Endothelial cell of umbilical vein (primary cell): ENCODE data around the gene TTC3. TPM values are rescaled to one million over a fixed set of nuclear protein-coding genes. Genes with fewer than 3 reads are reported as not detected.

Source experiments
- BruUV-seq: library from RNA; stranded (reverse); fragments of 400-500 nt; replicated peaks from 2 replicates; lab custom pipeline; 2021; lab: Mats Ljungman, UMichigan
- CTCF ChIA-PET: fragments of 300-600, 350-600 bp; sonication (Branson Sonifier 250); formaldehyde crosslinking; loops from one replicate; lab custom pipeline; 2021; ENCODE audit warnings: antibody characterized with exemption, inconsistent platforms; lab: Charles Lee
- POLR2A ChIA-PET: fragments of 300-600, 350-600 bp; sonication (Branson Sonifier 250); formaldehyde crosslinking; loops from one replicate; lab custom pipeline; 2021; ENCODE audit warnings: antibody characterized with exemption, inconsistent platforms; lab: Charles Lee
- DNase-seq: peaks from one replicate; pipeline ENCODE4 v3.0.0-alpha.2; 2011; ENCODE audit warnings: low read depth, low spot score
- FAIRE-seq: peaks from 2 replicates; lab custom pipeline; 2011; peaks lifted over from hg19 to GRCh38; lab: Jason Lieb, UNC
- H2AFZ ChIP-seq: 2 replicates; pipeline ENCODE4 v1.6.0; 2012; ENCODE audit warnings: low read depth, low read length, control low read depth, inconsistent platforms
- H3K27ac ChIP-seq: 2 replicates; pipeline ENCODE4 v1.5.1; 2011; ENCODE audit warnings: low read depth, mild to moderate bottlenecking, control low read depth, low read length, moderate library complexity; ENCODE audit not compliant: insufficient read depth
- H3K27me3 ChIP-seq, 2 experiments: 2 replicates each; pipeline versions ENCODE4 v1.6.0 to v1.6.1; 2011; ENCODE audit warnings: low read length in 2 of 2, mixed read lengths in 1 of 2; ENCODE audit not compliant: control insufficient read depth in 2 of 2, insufficient read depth in 2 of 2
- H3K36me3 ChIP-seq, 2 experiments: 2 replicates in 1 of 2; 3 replicates in 1 of 2; pipeline ENCODE4 v1.5.1; 2011; ENCODE audit warnings: low read length in 2 of 2, mild to moderate bottlenecking in 1 of 2, moderate library complexity in 1 of 2; ENCODE audit not compliant: control insufficient read depth in 2 of 2, insufficient read depth in 2 of 2; ENCODE audit errors: extremely low read depth in 1 of 2
- H3K4me1 ChIP-seq: 3 replicates; pipeline ENCODE4 v1.5.1; 2011; ENCODE audit warnings: mild to moderate bottlenecking, low read length; ENCODE audit not compliant: control insufficient read depth, insufficient read depth; ENCODE audit errors: extremely low read depth
- H3K4me2 ChIP-seq: 2 replicates; pipeline ENCODE4 v1.6.1; 2011; ENCODE audit warnings: low read length, control low read depth, mixed read lengths; ENCODE audit not compliant: insufficient read depth
- H3K4me3 ChIP-seq, 3 experiments: fragments of 200-600 bp in 1 of 3; sonication (generic), shearing (Covaris generic) in 1 of 3; replicated peaks in 1 of 3; 2 replicates each; pipeline ENCODE4 v1.5.1; 2011 to 2016; ENCODE audit warnings: control low read depth in 3 of 3, low read length in 3 of 3, mild to moderate bottlenecking in 2 of 3, inconsistent platforms in 1 of 3, low read depth in 1 of 3, moderate library complexity in 1 of 3; ENCODE audit not compliant: insufficient read depth in 1 of 3
- H3K79me2 ChIP-seq: 2 replicates; pipeline ENCODE4 v1.6.0; 2012; ENCODE audit warnings: low read length, inconsistent platforms; ENCODE audit not compliant: control insufficient read depth, insufficient read depth
- H3K9ac ChIP-seq: replicated peaks from 2 replicates; pipeline ENCODE3; 2011; ENCODE audit warnings: low read length, control low read depth; ENCODE audit not compliant: insufficient read depth; ENCODE audit errors: extremely low read depth
- H3K9me1 ChIP-seq: replicated peaks from 3 replicates; pipeline ENCODE4 v1.6.0; 2011; ENCODE audit warnings: mild to moderate bottlenecking, low read length; ENCODE audit not compliant: control insufficient read depth, insufficient read depth; ENCODE audit errors: extremely low read depth
- H3K9me3 ChIP-seq: replicated peaks from 2 replicates; pipeline ENCODE4 v1.5.1; 2012; ENCODE audit warnings: low read length, inconsistent platforms; ENCODE audit not compliant: control insufficient read depth, insufficient read depth
- H4K20me1 ChIP-seq: replicated peaks from 2 replicates; pipeline ENCODE3; 2011; ENCODE audit warnings: mild to moderate bottlenecking, low read length; ENCODE audit not compliant: control insufficient read depth, insufficient read depth; ENCODE audit errors: extremely low read depth
- CTCF ChIP-seq, 2 donors: IDR thresholded peaks; 1 replicate in 1 of 2; 2 replicates in 1 of 2; pipeline ENCODE4 v1.5.1; 2011; ENCODE audit warnings: low read length in 2 of 2, mild to moderate bottlenecking in 2 of 2, moderate library complexity in 2 of 2, control low read depth in 1 of 2, inconsistent platforms in 1 of 2, low read depth in 1 of 2; ENCODE audit not compliant: insufficient read depth in 1 of 2; ENCODE audit errors: extremely low read depth in 1 of 2
- EZH2 ChIP-seq: IDR thresholded peaks from 2 replicates; pipeline ENCODE4 v1.6.1; 2012; ENCODE audit warnings: borderline replicate concordance, low read depth, mild to moderate bottlenecking, moderate library complexity, low read length, inconsistent platforms; ENCODE audit not compliant: severe bottlenecking
- FOS ChIP-seq: IDR thresholded peaks from 2 replicates; pipeline ENCODE4 v1.6.1; 2011; ENCODE audit warnings: mild to moderate bottlenecking, low read length, moderate library complexity, borderline replicate concordance; ENCODE audit not compliant: insufficient read depth
- GATA2 ChIP-seq: IDR thresholded peaks from 2 replicates; pipeline ENCODE4 v1.7.0; 2011; ENCODE audit warnings: low read depth, mild to moderate bottlenecking, moderate library complexity, mixed read lengths, low read length; ENCODE audit not compliant: insufficient read length, insufficient read depth
- JUN ChIP-seq: IDR thresholded peaks from 2 replicates; pipeline ENCODE4 v1.6.1; 2011; ENCODE audit warnings: borderline replicate concordance, low read depth; ENCODE audit not compliant: insufficient read length, insufficient read depth
- MAX ChIP-seq: IDR thresholded peaks from 2 replicates; pipeline ENCODE4 v1.6.1; 2011; ENCODE audit not compliant: insufficient read depth, insufficient read length
- MYC ChIP-seq: IDR thresholded peaks from one replicate; pipeline ENCODE4 v1.6.1; 2011; ENCODE audit warnings: mild to moderate bottlenecking, low read depth, low read length
- POLR2A ChIP-seq: IDR thresholded peaks from 2 replicates; pipeline ENCODE4 v1.6.1; 2012; ENCODE audit warnings: low read depth, mild to moderate bottlenecking, control low read depth, low read length
- POLR2AphosphoS5 ChIP-seq: IDR thresholded peaks from 2 replicates; pipeline ENCODE4 v1.6.1; 2012; ENCODE audit warnings: low read depth, mild to moderate bottlenecking, control low read depth, low read length, moderate library complexity; ENCODE audit not compliant: insufficient read depth
- dilution Hi-C: fragments of 300-500 bp; cut with MboI; formaldehyde crosslinking; loops from one replicate; pipeline ENCODE4 v1.15.0; 2019; ENCODE audit warnings: low sequenced_read_pairs; ENCODE audit not compliant: extremely low pct_ligation_motif_present
- intact Hi-C: fragments of 100-400 bp; cut with micrococcal nuclease; formaldehyde crosslinking; loops from one replicate; pipeline ENCODE4 v1.10.0; 2022
- polyA plus RNA-seq, 4 experiments: library from polyadenylated mRNA; depleted of rRNA in 3 of 4; stranded (reverse) in 3 of 4; unstranded in 1 of 4; fragments of >200 nt; gene quantifications; 2 replicates each; pipeline versions ENCODE4 v1.2.1 to v1.2.3, GENCODE V29; 2011 to 2012; ENCODE audit warnings: missing spikeins in 1 of 4
- total RNA-seq: library from RNA; stranded (reverse); gene quantifications from 2 replicates; pipeline ENCODE4 v1.2.3, GENCODE V29; 2021

TTC3 gene
- total and polyA plus RNA-seq, 2 donors (not counting 3 experiments of a cell fraction or from before 2014, with no cell fraction given) = 26.2 to 113 TPM

GRCh38 chr21:37210799-37211198 is 137.7 kb downstream of the TTC3 start:
- Histone ChIP-seq H3K4me1 (no peaks in the 10 kb centered on the region), H3K36me3 (no peaks in the 10 kb centered on the region), H3K4me2 (no peak overlapping the region), H2AFZ (no peak overlapping the region), H3K9me1 (no peaks in the 10 kb centered on the region), H3K27me3 (no peaks in the 10 kb centered on the region), H3K79me2 (no peaks in the 10 kb centered on the region), H3K9ac (no peak overlapping the region), H3K27ac (no peak overlapping the region), H4K20me1 (no peaks in the 10 kb centered on the region), H3K9me3 (no peaks in the 10 kb centered on the region), H3K4me3 (no peak overlapping the region)
- POLR2A ChIA-PET = no interaction called here
- TF ChIP-seq MAX = no peak
- no peak for TF ChIP-seq MYC
- no peak for TF ChIP-seq CTCF (IDR thresholded peaks at IDR 0.05; ENCODE audit: extremely low read depth in 1 of 2, insufficient read depth in 1 of 2, low read depth in 1 of 2, low read length in 2 of 2)
- no peak for TF ChIP-seq JUN
- TF ChIP-seq POLR2A = no peak
- dilution Hi-C loops (no loop called here), intact Hi-C loops (no loop called here)
- DNase-seq (no peak), FAIRE-seq (no peak)
- CTCF ChIA-PET = no interaction called here
- BruUV-seq = no TSS peak

GRCh38 chr21:37214952-37215351 is 141.9 kb downstream of the TTC3 start:
- dilution Hi-C loops = no loop called here
- Histone ChIP-seq H3K9me1 (no peaks in the 10 kb centered on the region), H3K4me3 (no peak overlapping the region), H3K9ac (no peak overlapping the region), H3K4me1 (peaks cover 3% of the 10 kb centered on the region), H3K9me3 (no peaks in the 10 kb centered on the region), H2AFZ (no peak overlapping the region), H3K79me2 (no peaks in the 10 kb centered on the region), H3K36me3 (no peaks in the 10 kb centered on the region), H3K27me3 (no peaks in the 10 kb centered on the region), H3K27ac (no peak overlapping the region), H4K20me1 (no peaks in the 10 kb centered on the region), H3K4me2 (no peak overlapping the region)
- CTCF ChIA-PET = interaction anchor here (0.7 kb wide), 1 partner anchor 328 kb away, joined by 3 read pairs; no protein-coding TSS in a partner anchor
- POLR2A ChIA-PET = no interaction called here
- intact Hi-C loops = no loop called here
- TF ChIP-seq GATA2 = no peak
- TF ChIP-seq JUN = no peak
- no peak for TF ChIP-seq MAX
- TF ChIP-seq CTCF (IDR thresholded peaks at IDR 0.05; ENCODE audit: extremely low read depth in 1 of 2, insufficient read depth in 1 of 2, low read depth in 1 of 2, low read length in 2 of 2) = no peak
- TF ChIP-seq MYC = no peak
- TF ChIP-seq FOS = no peak
- no peak for TF ChIP-seq POLR2AphosphoS5
- TF ChIP-seq EZH2 = no peak
- no peak for TF ChIP-seq POLR2A
- no TSS peak for BruUV-seq
- FAIRE-seq (no peak), DNase-seq (no peak)
